ENCODE results near the gene CHMP3.
"Not testable (repeated sequence)": the region's sequence is repeated elsewhere in the genome, so short reads cannot be mapped to it uniquely, and the experiment has no call there.

Gene CHMP3

GRCh38 chr2:86500325-86501083, 62.7 kb downstream of the CHMP3 start:
- DNase-seq = no peak

GRCh38 chr2:86499326-86499725, 63.9 kb downstream of the CHMP3 start:
- DNase-seq = no peak

GRCh38 chr2:86498468-86499260, 64.6 kb downstream of the CHMP3 start:
- DNase-seq = no peak

DNA sequence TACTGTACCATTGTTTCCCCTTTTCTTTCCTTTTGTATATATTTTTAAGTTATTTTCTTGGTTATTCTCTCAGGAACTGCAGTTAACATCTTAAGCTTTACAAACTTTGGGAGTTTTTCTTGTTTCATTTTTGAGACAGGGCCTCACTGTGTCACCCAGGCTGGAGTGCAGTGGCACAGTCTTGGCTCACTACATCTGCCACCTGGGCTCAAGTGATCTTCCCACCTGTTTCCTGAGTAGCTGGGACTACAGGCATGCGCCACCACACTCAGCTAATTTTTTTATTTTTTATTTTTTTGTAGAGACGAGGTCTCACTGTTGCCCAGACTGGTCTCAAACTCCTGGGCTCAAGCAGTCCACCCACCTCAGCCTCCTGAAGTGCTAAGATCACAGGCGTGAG, 66.9 kb downstream of the CHMP3 start:
- DNase-seq = not testable (repeated sequence)

GRCh38 chr2:86492048-86492453, 71.2 kb downstream of the CHMP3 start:
- no peak for DNase-seq

DNA sequence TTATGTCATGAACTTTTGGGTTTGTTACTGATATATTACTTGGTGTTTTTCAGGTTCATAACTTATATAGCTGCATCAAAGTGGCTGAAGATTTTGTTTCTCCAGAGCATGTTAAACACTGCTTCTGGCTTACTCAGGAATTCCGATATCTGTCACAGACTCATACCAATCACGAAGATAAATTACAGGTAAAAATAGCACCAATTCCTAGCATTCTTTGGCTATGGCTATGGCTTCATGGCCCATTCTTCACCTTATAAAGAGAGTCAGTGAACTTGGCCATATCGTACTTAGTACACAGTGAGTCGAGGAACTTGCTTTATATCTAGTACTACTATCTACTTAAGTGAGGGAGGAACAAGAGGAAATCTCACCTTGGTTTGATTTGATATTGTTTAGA, 72.2 kb downstream of the CHMP3 start:
- no peak for DNase-seq

DNA sequence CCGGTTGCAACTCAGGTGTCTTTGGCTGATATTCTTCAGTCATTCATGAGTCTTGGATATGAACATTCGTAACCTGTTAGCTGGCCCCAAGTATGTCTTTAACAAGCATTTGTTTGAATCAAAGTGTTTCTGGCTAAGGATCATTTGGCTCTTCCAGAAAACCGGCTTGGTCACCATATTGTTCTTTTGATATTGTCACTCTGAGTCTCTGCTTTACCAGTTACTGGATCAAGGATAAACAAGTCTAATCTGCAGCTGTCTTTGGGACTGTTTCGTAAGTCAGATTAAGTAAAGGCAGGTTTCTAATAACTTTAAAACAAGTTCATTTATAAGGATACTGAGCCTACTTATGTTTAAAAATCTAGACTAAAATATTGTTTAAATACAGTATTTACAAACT, 73.0 kb downstream of the CHMP3 start:
- no peak for DNase-seq

- DNase-seq = no peak
Measured at GRCh38 chr2:86489542-86489941, 73.7 kb downstream of the CHMP3 start.

DNA sequence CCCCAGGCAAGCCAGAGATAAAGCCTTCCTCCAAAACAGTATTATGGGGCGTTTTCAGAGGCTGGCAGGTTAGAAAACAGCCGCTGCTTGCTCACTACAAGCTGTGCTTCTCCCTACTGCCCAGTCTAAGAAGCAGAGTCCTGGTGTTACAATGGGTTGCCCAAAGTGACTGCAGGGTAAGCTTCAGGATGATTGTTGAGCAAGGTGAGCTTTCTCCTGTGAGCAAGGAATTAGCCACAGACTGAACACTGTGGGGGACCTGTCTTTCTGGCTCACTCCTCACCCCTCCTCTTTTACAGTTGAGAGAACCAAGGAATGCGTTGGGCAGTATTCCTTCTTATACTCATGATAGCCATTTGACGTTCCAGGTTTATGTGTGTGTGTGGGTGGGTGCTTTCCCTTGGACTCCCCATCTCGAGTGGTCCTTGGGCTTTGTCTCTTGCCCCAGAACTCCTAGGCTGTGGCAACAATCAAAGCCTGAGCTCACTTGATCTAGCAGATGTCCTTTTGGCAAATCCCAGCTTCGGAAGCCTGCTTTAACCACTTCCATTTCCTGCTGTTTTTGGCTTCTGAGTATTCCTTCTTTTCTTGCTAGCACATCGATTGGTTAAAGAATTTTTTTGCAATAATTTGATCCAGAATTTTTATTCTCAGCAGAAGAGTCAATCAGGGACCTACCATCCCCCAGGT, 74.5 kb downstream of the CHMP3 start:
- DNase-seq = no peak

DNA sequence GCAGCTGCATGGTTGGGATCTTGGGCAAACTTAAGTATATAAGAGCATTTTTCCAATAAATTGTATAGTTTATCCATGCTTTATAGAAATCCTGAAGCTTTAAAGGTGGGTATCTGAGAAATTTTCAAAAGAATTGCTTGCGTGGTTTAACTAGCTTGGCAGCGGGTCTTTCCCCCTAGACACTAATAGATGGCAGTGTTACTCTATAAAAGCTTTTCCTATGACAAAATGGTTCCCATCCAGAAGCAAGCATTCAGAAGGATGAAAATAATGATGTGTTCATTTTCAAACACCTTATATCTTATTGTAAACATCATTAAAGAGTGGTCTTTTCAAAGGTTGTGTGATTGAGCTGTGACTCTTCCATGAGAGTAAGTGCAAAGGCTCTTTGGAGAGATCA, 76.2 kb downstream of the CHMP3 start:
- DNase-seq = no peak

DNA sequence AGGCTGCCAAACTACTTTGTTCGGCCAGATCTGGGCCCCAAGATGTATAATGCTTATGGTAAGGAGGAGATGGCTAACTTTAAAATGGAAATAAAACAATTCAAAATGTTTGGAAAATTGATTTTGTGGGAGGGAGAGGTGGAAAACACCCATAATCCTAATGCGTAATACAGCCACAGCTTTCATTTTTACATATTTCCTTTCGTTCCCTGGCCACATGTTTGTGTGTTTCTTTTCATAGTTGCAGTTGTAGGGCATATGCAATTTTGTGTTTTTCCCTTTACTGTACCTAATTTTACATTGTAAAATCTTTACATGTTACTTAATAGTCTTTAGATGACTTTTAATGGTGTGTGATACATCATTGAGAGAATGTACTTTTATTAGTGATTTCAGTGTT, 77.4 kb downstream of the CHMP3 start:
- no peak for DNase-seq

- DNase-seq = no peak
Measured at GRCh38 chr2:86485103-86485502, 78.1 kb downstream of the CHMP3 start.

DNA sequence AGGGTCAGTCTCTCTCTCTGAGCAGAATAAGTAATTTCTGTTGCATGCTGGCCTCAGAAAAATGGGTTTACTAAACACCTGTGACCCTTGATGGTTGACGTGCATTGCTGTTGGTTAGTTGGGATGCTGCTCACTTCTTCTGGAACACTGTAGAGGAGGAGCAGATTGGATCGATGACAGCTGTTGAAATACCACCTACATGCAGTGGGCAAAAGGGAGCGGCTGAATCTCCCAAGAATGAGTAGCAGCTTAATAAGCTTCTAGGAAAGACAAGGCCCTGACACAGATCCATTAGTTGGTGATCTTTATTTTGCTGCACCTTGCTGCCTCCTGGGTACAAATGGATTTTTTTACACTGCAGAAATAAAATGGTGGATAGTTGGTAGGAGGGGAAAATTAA, 78.9 kb downstream of the CHMP3 start:
- no peak for DNase-seq

GRCh38 chr2:86482034-86482433, 81.2 kb downstream of the CHMP3 start:
- no peak for DNase-seq

DNA sequence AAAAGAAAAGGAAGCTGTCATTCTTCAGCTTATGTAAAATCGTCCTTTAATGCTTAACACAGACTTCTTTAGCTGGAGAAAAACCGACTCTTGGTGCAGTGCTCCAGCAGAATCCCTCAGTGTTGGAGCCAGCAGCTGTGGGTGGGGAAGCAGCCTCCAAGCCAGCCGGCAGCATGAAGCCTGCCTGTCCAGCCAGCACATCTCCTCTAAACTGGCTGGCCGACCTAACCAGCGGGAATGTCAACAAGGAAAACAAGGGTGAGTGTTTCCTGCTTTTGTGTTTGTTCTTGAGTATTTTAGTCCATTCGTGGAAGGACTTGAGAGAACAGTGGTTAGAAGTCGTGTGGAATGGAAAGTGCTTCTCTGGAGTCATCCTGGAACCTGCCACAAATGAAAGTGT, 83.1 kb downstream of the CHMP3 start:
- DNase-seq = no peak

GRCh38 chr2:86477349-86477748, 85.9 kb downstream of the CHMP3 start:
- DNase-seq = no peak

GRCh38 chr2:86476918-86477317, 86.3 kb downstream of the CHMP3 start:
- no peak for DNase-seq

- DNase-seq = peak; percentile 37
Measured at GRCh38 chr2:86476092-86476491, 87.2 kb downstream of the CHMP3 start.

DNA sequence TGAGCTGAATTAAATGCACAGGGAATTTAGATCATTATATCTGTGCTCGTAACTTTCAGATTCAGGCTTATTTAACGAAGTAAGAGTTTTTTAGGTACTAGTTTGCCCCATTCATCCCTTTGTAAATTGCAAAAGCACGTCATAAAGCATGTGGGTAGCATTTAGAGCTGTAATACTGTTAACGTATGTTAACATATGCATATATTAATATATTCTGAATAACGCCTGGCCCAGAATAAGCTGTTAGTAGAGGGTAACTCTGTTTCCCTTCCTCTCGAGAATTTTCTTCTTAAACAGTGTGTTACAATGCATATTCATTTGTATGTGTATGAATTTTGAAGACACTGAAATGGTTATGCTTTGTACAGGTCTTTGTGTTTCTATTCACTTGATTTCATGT, 91.6 kb downstream of the CHMP3 start:
- no peak for DNase-seq

DNA sequence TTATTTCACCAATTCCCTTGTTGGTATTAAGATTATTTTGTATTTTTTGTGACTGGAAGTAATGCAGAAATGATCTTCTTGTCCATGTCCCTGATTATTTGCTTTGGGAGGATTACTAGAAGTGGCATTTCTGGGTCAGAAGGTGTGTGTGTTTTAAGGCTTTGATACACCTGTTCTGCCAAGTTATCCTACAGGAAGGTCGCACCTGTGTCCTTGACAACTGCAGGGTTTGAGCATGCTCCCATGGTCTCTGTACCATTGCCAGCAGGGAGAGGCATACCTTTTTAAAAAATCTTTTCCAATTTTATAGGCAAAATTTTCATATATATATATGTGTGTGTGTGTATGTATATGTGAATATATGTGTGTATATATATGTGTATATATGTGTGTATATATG, 92.4 kb downstream of the CHMP3 start:
- DNase-seq = no peak

GRCh38 chr2:86468162-86469033, 94.8 kb downstream of the CHMP3 start:
- no peak for DNase-seq

DNA sequence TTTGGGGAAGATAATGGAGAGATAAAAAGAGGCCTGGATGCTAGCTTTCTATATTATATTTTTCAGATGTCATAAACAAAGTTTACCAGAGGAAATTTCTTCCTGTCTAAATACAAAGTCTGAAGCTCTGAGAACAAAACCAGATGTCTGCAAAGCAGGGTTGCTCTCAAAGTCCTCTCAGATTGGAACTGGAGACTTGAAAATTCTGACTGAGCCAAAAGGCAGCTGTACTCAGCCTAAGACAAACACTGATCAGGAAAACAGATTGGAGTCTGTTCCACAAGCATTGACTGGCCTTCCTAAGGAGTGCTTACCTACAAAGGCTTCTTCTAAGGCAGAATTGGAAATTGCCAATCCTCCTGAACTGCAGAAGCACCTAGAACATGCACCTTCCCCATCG, 96.9 kb downstream of the CHMP3 start:
- DNase-seq = no peak

- no peak for DNase-seq
Measured at GRCh38 chr2:86464652-86465051, 98.6 kb downstream of the CHMP3 start.
